PFSK-1 (cell line): Measurements from ENCODE around the gene BCOR.

Source experiments
- FOXP2 ChIP-seq: optimal IDR thresholded peaks from 2 replicates; pipeline ENCODE3; 2011; ENCODE audit warnings: borderline replicate concordance, control low read depth, inconsistent platforms; ENCODE audit not compliant: insufficient read depth; ENCODE audit errors: extremely low read length, extremely low read depth
- POLR2AphosphoS5 ChIP-seq: IDR thresholded peaks from 2 replicates; pipeline ENCODE4 v1.6.1; 2012; ENCODE audit warnings: low read depth, mild to moderate bottlenecking, control low read depth, low read length, moderate library complexity
- SIN3A ChIP-seq: IDR thresholded peaks from 2 replicates; pipeline ENCODE4 v1.6.1; 2012; ENCODE audit warnings: mild to moderate bottlenecking, low read length, moderate library complexity, borderline replicate concordance; ENCODE audit not compliant: insufficient read depth
- TAF1 ChIP-seq: IDR thresholded peaks from 2 replicates; pipeline ENCODE4 v1.6.1; 2012; ENCODE audit warnings: low read length, control low read depth, borderline replicate concordance; ENCODE audit not compliant: insufficient read depth
- TF ChIP-seq, protein P1 (sequence below), 2 experiments: IDR thresholded peaks; 2 replicates each; pipeline versions ENCODE4 v1.6.1 to v1.8.0; 2011 to 2012; ENCODE audit warnings: low read depth in 2 of 2, low read length in 2 of 2, control low read depth in 1 of 2, inconsistent platforms in 1 of 2, mild to moderate bottlenecking in 1 of 2, moderate library complexity in 1 of 2; ENCODE audit not compliant: insufficient read depth in 1 of 2

The BCOR gene

DNA sequence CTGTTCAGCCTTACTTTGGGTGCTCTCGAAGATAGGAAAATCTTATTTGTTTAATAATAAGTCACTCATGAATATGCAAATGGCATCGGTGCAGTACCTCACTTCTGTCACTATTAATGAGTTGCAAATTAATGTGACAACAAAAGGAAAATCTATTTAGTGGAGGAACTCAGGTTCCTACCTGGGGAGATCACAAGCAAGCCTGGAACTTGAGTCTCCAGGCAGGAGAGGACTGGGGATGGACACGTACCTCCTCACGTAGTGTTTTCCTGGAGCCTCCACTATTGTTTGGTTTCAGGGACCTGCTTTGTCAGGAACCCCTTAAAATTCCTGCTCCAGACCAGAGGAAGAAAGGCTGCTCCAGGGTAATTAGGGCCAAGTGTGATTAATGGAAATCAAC, 82.1 kb downstream of the BCOR start:
- TF ChIP-seq FOXP2 (no peak), POLR2AphosphoS5 (no peak), SIN3A (no peak), TAF1 (no peak)
- TF ChIP-seq, protein P1, sequence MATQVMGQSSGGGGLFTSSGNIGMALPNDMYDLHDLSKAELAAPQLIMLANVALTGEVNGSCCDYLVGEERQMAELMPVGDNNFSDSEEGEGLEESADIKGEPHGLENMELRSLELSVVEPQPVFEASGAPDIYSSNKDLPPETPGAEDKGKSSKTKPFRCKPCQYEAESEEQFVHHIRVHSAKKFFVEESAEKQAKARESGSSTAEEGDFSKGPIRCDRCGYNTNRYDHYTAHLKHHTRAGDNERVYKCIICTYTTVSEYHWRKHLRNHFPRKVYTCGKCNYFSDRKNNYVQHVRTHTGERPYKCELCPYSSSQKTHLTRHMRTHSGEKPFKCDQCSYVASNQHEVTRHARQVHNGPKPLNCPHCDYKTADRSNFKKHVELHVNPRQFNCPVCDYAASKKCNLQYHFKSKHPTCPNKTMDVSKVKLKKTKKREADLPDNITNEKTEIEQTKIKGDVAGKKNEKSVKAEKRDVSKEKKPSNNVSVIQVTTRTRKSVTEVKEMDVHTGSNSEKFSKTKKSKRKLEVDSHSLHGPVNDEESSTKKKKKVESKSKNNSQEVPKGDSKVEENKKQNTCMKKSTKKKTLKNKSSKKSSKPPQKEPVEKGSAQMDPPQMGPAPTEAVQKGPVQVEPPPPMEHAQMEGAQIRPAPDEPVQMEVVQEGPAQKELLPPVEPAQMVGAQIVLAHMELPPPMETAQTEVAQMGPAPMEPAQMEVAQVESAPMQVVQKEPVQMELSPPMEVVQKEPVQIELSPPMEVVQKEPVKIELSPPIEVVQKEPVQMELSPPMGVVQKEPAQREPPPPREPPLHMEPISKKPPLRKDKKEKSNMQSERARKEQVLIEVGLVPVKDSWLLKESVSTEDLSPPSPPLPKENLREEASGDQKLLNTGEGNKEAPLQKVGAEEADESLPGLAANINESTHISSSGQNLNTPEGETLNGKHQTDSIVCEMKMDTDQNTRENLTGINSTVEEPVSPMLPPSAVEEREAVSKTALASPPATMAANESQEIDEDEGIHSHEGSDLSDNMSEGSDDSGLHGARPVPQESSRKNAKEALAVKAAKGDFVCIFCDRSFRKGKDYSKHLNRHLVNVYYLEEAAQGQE (IDR thresholded peaks at IDR 0.05; ENCODE audit: insufficient read depth in 1 of 2, low read depth in 2 of 2, low read length in 2 of 2) = no peak

DNA sequence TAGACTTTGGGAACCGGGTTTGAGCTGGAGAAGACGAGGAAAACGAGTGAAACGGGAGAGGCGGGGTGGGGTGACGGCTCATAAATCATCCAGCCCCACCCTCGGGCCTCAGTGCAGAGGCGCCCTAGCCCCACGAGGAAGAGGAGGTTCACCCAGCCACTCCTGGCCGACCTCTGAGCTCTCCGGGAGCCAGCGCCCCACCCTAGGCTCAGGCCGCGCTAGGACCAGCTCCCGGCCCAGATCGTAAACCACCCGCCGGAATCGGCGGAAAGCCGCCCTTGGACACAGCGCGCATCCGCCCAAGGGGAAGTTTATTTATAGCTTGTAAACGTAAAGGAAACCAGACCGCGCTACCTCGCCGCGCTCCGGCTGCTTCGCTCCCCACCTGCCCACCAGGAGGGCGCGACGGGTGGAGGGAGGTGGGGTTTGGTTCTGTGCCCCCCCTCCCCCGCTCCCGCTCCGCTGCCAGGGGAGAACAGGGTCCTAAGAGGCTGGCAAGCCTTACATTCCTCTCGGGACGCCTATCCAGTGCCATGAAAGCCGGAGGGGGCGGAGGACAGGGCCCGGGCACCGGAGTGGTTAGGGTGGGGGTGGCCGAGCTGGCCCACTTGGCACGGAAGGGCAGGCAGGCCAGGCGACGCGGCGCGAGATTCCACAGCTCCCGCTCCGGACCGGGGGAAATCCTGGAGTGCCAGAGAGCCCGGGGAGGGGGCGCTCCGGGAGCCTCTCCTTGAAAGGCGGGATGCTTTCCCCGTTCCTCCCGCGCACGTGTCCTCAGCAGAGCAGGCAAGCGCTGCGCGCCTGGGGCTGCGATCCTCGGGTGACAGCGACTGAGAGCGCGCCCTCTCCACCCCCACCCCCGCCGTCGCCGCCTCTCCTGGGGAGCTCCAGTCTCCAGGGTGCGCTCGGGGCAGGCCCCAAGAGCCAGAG, 84.2 kb downstream of the BCOR start:
- TF ChIP-seq, protein P1 (IDR thresholded peaks at IDR 0.05; ENCODE audit: insufficient read depth in 1 of 2, low read depth in 2 of 2, low read length in 2 of 2) = no peak
- TF ChIP-seq SIN3A = no peak
- no peak for TF ChIP-seq POLR2AphosphoS5

GRCh38 chrX:40012868-40013265, 84.9 kb downstream of the BCOR start:
- TF ChIP-seq TAF1 (no peak), FOXP2 (no peak), POLR2AphosphoS5 (no peak), SIN3A (no peak)
- TF ChIP-seq, protein P1 (IDR thresholded peaks at IDR 0.05; ENCODE audit: insufficient read depth in 1 of 2, low read depth in 2 of 2, low read length in 2 of 2) = no peak

GRCh38 chrX:40012039-40012867, 85.5 kb downstream of the BCOR start:
- TF ChIP-seq, protein P1 (IDR thresholded peaks at IDR 0.05; ENCODE audit: insufficient read depth in 1 of 2, low read depth in 2 of 2, low read length in 2 of 2) = no peak
- TF ChIP-seq FOXP2 = no peak
- no peak for TF ChIP-seq POLR2AphosphoS5
- TF ChIP-seq SIN3A = no peak
- no peak for TF ChIP-seq TAF1
